DMS79 (cell line): Measurements from ENCODE around the gene ZNF182.
"Not testable (repeated sequence)": the region's sequence is repeated elsewhere in the genome, so short reads cannot be mapped to it uniquely, and the experiment has no call there.

Experiments used
- DNase-seq: peaks from one replicate; lab custom pipeline; 2025; lab: John Stamatoyannopoulos, UW

ZNF182 gene

GRCh38 chrX:48003758-48004457 is at the start of gene ZNF182:
ZNF182 (minus strand) TSS chrX:48003989; CDS start chrX:48002609, 1,380 bp downstream.
- DNase-seq = peak; percentile 90

GRCh38 chrX:48046846-48047245 is 43.1 kb upstream of the ZNF182 start:
- DNase-seq = no peak

GRCh38 chrX:48045410-48046311 is 41.9 kb upstream of the ZNF182 start:
- no peak for DNase-seq

- no peak for DNase-seq
Measured at GRCh38 chrX:48043056-48043455, 39.3 kb upstream of the ZNF182 start.

- no peak for DNase-seq
Measured at GRCh38 chrX:48035891-48036290, 32.1 kb upstream of the ZNF182 start.

- DNase-seq = not testable (repeated sequence)
Measured at GRCh38 chrX:48030641-48031173, 26.9 kb upstream of the ZNF182 start.

- DNase-seq = no peak
Measured at GRCh38 chrX:48030237-48030636, 26.4 kb upstream of the ZNF182 start.

GRCh38 chrX:48028091-48028490 is 24.3 kb upstream of the ZNF182 start:
- no peak for DNase-seq

- not testable (repeated sequence) for DNase-seq
Measured at GRCh38 chrX:48027545-48027944, 23.8 kb upstream of the ZNF182 start.

- DNase-seq = no peak
Measured at GRCh38 chrX:48025561-48025960, 21.8 kb upstream of the ZNF182 start.

GRCh38 chrX:48022738-48023137 is 18.9 kb upstream of the ZNF182 start:
- no peak for DNase-seq

GRCh38 chrX:48022100-48022499 is 18.3 kb upstream of the ZNF182 start:
- no peak for DNase-seq

GRCh38 chrX:48021026-48021900 is 17.5 kb upstream of the ZNF182 start:
- peak; percentile 52 for DNase-seq

GRCh38 chrX:48020472-48020871 is 16.7 kb upstream of the ZNF182 start:
- DNase-seq = not testable (repeated sequence)

- DNase-seq = not testable (repeated sequence)
Measured at GRCh38 chrX:48019892-48020291, 16.1 kb upstream of the ZNF182 start.

- not testable (repeated sequence) for DNase-seq
Measured at GRCh38 chrX:48016583-48017310, 13.0 kb upstream of the ZNF182 start.

GRCh38 chrX:48009445-48009960 is 5.7 kb upstream of the ZNF182 start:
- DNase-seq = not testable (repeated sequence)

GRCh38 chrX:48006688-48007087 is 2.9 kb upstream of the ZNF182 start, which contains the start of gene SPACA5:
SPACA5 (plus strand) TSS chrX:48006988; CDS start chrX:48007803, 815 bp downstream.
- DNase-seq = not testable (repeated sequence)

GRCh38 chrX:48003367-48003757 is 427 bp downstream of the ZNF182 start:
- no peak for DNase-seq

- DNase-seq = no peak
Measured at GRCh38 chrX:48002929-48003328, 860 bp downstream of the ZNF182 start.

- no peak for DNase-seq
Measured at GRCh38 chrX:48002319-48002718, 1.5 kb downstream of the ZNF182 start.
